EL (cell line): ENCODE data around the gene FANCE.

Source experiments
- DNase-seq: peaks from one replicate; pipeline ENCODE4 v3.0.0-alpha.2; 2016

The FANCE gene

GRCh38 chr6:35486005-35486925 is 34.1 kb downstream of the FANCE start:
- DNase-seq, result no peak

GRCh38 chr6:35487658-35488516 is 35.7 kb downstream of the FANCE start:
- peak; percentile 80 for DNase-seq

DNA sequence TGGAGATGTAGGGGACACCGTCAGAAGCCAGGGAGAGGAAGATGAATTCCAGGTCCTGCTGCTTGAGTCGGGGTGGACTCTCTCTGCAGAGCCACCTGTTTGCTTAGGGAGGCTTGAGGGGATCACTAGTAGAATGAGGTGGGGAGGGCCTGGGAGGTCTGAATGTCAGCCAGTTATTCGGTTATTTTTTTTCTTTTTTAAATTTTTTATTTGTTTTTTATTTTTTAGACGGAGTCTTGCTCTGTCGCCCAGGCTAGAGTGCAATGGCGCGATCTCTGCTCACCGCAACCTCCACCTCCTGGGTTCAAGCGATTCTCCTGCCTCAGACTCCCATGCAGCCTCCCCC is 36.4 kb downstream of the FANCE start:
- no peak for DNase-seq

GRCh38 chr6:35489066-35489465 is 36.9 kb downstream of the FANCE start:
- no peak for DNase-seq

GRCh38 chr6:35489995-35490791 is 38.1 kb downstream of the FANCE start:
- peak; percentile 87 for DNase-seq

DNA sequence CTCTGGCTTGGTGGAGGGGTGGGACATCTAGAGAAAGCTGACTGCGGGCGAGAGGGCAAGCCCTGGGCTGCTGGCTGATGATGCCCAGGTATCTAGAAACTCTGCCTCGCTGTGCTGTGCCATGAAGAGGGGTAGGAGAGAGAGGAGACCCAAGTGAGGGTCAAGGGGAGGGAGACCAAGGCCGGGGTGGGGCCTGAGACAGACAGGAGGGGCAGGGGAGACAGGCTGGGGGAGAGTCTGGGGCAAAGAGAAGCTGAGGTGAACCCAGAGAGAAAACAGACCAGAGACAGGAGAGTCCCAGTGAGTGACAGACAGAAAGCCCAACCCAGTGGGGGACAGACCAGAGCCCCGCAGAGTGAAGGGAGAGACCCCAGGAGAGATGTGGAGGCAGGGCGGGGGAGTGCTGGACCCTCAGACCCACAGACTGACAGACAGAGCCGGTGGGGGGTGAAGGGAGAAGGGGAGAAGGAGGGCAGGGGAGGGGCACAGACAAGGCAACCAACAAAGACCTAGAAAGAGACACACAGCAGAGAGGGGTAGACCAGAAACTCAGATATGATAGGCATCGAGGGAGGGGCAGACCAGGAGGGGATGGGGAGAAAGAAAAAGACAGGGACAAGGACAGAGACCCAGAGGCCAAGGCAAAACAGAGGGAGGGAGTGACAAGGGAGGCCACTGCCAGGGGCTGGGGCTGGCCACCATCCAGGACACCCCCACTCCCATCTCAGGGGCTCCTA is 38.9 kb downstream of the FANCE start:
- DNase-seq, result no peak

GRCh38 chr6:35491558-35492257 is 39.6 kb downstream of the FANCE start:
- no peak for DNase-seq

- no peak for DNase-seq
These were observed 40.3 kb downstream of the FANCE start for GRCh38 chr6:35492258-35492973.

GRCh38 chr6:35492974-35493284 is 40.8 kb downstream of the FANCE start:
- no peak for DNase-seq

GRCh38 chr6:35493307-35493983 is 41.3 kb downstream of the FANCE start:
- no peak for DNase-seq

DNA sequence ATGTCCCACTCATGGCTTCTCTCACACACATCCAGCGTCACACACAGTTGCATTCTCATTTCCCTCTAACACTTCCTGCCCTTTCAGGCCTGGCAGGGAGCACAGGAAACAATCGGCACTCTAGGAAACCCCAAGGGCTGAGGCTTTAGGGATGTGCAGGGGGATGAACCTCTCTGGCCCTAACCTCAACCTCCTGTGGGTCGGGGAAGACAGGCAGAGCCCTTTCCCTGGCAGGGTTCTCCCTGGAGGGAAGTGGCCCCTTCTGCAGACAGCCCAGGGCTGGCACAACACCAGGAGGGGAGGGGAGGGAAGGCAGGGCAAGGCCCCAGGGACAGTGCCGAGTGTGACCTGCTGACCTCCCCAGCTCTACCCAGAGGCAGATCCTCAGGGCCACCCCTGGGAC is 42.0 kb downstream of the FANCE start:
- peak; percentile 60 for DNase-seq

DNA sequence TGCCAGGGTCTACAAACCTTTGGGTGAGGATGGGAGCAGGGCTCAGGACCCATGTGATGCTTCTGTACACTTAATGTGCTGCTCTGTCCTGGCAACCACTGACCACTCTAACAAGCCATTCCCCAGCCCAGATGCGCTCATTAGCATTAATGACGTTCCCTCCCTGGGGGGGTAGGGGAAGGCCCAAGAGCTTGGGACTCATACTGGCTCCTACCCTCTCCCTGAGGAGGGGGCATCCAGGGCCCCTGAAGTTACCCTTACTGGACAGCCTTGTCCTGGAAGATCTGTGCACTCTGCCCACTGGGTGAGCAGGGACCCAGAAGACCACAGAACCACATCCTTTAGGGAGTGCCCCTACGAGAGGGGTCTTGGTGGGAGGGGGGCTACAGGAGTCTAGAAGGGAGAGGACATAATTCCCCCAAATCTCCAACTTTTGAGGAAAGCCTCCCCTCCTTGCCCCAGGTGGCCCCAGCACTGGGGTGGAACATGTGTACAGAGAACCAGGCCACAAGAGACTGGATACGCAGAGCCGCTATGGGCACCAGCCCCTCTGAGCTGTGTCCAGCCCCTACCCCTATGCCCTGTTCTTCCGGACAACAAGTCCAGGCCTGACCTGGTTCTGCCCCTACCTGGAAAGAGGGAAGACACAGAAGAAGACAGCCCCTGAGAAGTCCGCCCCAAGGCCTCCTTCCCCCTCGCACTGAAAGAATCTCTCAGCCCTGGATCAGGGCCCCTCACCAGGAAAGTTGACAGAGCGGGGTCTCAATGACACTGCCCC is 43.3 kb downstream of the FANCE start:
- peak; percentile 36 for DNase-seq

- DNase-seq, result peak; percentile 59
These were observed 44.1 kb downstream of the FANCE start for GRCh38 chr6:35496036-35496840.

DNA sequence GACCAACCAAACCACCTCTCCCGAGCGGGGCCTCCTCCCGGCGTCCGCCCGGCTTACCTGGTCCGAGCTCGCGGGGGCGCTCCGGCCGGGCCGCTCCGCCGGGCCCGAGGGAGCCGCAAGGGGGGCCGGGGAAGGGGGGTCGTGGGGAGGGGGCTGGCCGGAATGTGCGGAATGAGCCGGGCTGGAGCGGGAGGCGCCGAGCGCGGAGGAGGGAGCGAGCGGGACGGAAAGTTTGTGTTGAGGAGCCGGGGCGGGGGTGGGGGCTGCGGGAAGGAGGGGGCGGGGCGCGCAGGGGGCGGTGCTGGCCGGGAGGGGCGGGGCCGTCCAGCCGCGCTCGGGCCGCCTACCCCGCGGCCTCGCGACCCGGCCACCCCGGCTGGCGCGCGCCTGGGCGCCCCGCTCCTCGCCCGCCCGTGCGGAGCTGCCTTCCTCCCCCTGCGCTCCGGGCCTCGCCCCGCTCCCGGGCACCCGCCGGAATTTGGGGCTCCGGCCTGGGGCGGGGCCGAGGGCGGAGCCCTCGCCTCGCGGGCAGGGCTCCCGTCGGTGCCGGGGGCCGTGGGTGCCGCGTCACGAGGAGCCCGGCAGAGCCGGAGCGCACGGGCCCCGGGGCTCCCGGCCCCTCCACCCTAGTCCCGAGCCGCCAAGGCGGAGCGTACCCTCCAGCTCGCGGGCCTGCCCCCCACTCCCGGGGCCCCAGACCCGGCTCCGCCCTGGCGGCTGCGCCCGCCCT is 44.9 kb downstream of the FANCE start, which contains the start of gene TEAD3:
TSS of gene TEAD3 (minus strand) at position 239 of the 730 bp plus-strand sequence.
- peak; percentile 86 for DNase-seq

GRCh38 chr6:35497571-35498421 is 45.7 kb downstream of the FANCE start:
- DNase-seq, result peak; percentile 88

DNA sequence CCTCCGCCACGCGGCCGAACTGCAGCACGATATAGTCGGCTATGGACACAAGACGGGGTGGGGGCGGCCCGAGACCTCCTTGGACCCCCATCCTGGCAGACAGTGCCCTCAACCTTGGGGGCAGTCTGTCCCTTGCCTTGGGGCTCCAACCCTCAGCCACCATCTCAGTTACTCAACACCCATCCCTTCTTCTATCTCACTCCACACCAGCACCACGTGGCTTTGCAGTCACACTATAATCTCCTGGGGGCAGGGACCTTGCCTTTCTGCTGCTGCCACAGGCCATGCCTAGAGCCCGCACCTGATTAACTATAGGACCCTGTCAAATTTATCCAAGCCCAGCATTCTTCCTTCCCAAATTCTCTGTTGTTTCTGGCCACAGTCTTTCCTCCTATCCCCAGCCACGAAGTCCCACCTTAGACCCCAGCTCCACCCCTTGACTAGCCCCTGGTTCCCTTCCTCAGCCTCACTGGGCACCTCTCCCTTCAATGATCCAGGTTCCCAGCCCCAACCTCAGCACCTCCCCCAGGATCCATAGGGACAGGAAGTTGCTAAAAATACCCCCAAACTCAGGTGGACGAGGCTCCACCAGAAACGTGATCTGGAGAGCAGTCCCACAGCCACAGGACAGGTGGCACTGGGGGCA is 46.4 kb downstream of the FANCE start:
- no peak for DNase-seq
